B cell (primary cell): Measurements from ENCODE around the gene POLD1. TPM values are rescaled to one million over a fixed set of nuclear protein-coding genes. Genes with fewer than 3 reads are reported as not detected.
A peak's percentile ranks its signal among the peaks of the same experiment; 100 is the strongest.

Experiments used
- ATAC-seq: fragments of 200-7000 bp; cut with Tn5 transposase; one replicate; pipeline ENCODE4 v1.10.0; 2021; ENCODE audit warnings: low read depth, mild to moderate bottlenecking, moderate number of reproducible peaks, moderate library complexity
- CTCF ChIA-PET: fragments of 350-600 bp; sonication (Branson Sonifier 250); formaldehyde crosslinking; loops from one replicate; lab custom pipeline; 2021; ENCODE audit warnings: antibody characterized with exemption, inconsistent platforms; lab: Charles Lee
- POLR2A ChIA-PET: fragments of 350-600 bp; sonication (Branson Sonifier 250); formaldehyde crosslinking; loops from one replicate; lab custom pipeline; 2021; ENCODE audit warnings: antibody characterized with exemption; lab: Charles Lee
- DNase-seq: peaks from one replicate; pipeline ENCODE4 v3.0.0; 2013
- H2AFZ ChIP-seq: 2 replicates; pipeline ENCODE4 v1.6.1; 2012; ENCODE audit warnings: mild to moderate bottlenecking, low read depth, low read length; ENCODE audit not compliant: insufficient read depth, poor library complexity, severe bottlenecking
- H3K27ac ChIP-seq, 2 donors: 1 replicate in 1 of 2; 2 replicates in 1 of 2; pipeline ENCODE4 v1.5.1; 2012 to 2013; ENCODE audit warnings: low read length in 2 of 2, mild to moderate bottlenecking in 2 of 2, moderate library complexity in 1 of 2
- H3K27me3 ChIP-seq, 4 experiments: fragments of 200-600 bp in 1 of 4; sonication (generic) in 1 of 4; replicated peaks in 1 of 4; 1 replicate in 2 of 4; 2 replicates in 2 of 4; pipeline versions ENCODE4 v1.6.1 to v1.7.0; 2013 to 2016; ENCODE audit warnings: low read length in 3 of 4, mild to moderate bottlenecking in 2 of 4, mixed read lengths in 1 of 4, moderate library complexity in 1 of 4; ENCODE audit not compliant: insufficient read depth in 4 of 4, control insufficient read depth in 3 of 4; ENCODE audit errors: control extremely low read depth in 1 of 4
- H3K36me3 ChIP-seq, 2 experiments: replicated peaks in 1 of 2; 1 replicate in 1 of 2; 2 replicates in 1 of 2; pipeline versions ENCODE4 v1.6.1 to v1.7.1; 2013; ENCODE audit warnings: low read length in 1 of 2; ENCODE audit not compliant: insufficient read depth in 2 of 2, control insufficient read depth in 1 of 2; ENCODE audit errors: control extremely low read depth in 1 of 2, extremely low read depth in 1 of 2
- H3K4me1 ChIP-seq, 2 donors: fragments of 200-600 bp in 1 of 2; sonication (generic) in 1 of 2; 1 replicate in 1 of 2; 2 replicates in 1 of 2; pipeline versions ENCODE4 v1.5.1 to v1.6.1; 2013 to 2017; ENCODE audit warnings: low read length in 2 of 2; ENCODE audit not compliant: control insufficient read depth in 2 of 2, insufficient read depth in 2 of 2
- H3K4me2 ChIP-seq: replicated peaks from 2 replicates; pipeline ENCODE3; 2012; ENCODE audit warnings: mild to moderate bottlenecking, low read depth, low read length; ENCODE audit not compliant: poor library complexity, severe bottlenecking
- H3K4me3 ChIP-seq, 5 experiments: fragments of 200-600 bp in 1 of 5; sonication (generic) in 1 of 5; 1 replicate in 3 of 5; 2 replicates in 2 of 5; pipeline versions ENCODE4 v1.5.1 to v1.7.0; 2011 to 2016; ENCODE audit warnings: low read length in 4 of 5, mild to moderate bottlenecking in 4 of 5, low read depth in 2 of 5, control low read depth in 1 of 5, moderate library complexity in 1 of 5; ENCODE audit not compliant: insufficient read depth in 1 of 5; ENCODE audit errors: control extremely low read depth in 1 of 5, extremely low read depth in 1 of 5
- H3K79me2 ChIP-seq: fragments of 200-600 bp; sonication (generic); one replicate; pipeline ENCODE4 v1.6.0; 2016; ENCODE audit warnings: low read length; ENCODE audit not compliant: control insufficient read depth, insufficient read depth
- H3K9ac ChIP-seq: fragments of 200-600 bp; sonication (generic); 2 replicates; pipeline ENCODE4 v1.6.1; 2017; ENCODE audit warnings: mild to moderate bottlenecking, low read length, moderate library complexity
- H3K9me3 ChIP-seq, 3 donors: one replicate each; pipeline versions ENCODE4 v1.6.1 to v1.7.1; 2013; ENCODE audit warnings: low read length in 2 of 3; ENCODE audit not compliant: control insufficient read depth in 2 of 3, insufficient read depth in 1 of 3; ENCODE audit errors: control extremely low read depth in 1 of 3
- H4K20me1 ChIP-seq: 2 replicates; pipeline ENCODE4 v1.6.0; 2012; ENCODE audit warnings: mild to moderate bottlenecking, low read length; ENCODE audit not compliant: insufficient read depth, control insufficient read depth, poor library complexity, severe bottlenecking
- H3K27ac Mint-ChIP-seq: one replicate; pipeline ENCODE4 v1.8.0; 2021; ENCODE audit warnings: mixed read lengths
- H3K27me3 Mint-ChIP-seq: one replicate; pipeline ENCODE4 v1.8.0; 2021; ENCODE audit warnings: mixed read lengths
- H3K4me1 Mint-ChIP-seq: one replicate; pipeline ENCODE4 v1.8.0; 2021; ENCODE audit warnings: mixed read lengths
- H3K4me3 Mint-ChIP-seq: one replicate; pipeline ENCODE4 v1.8.0; 2021; ENCODE audit warnings: mixed read lengths
- H3K9me3 Mint-ChIP-seq: one replicate; pipeline ENCODE4 v1.8.0; 2022; ENCODE audit warnings: mixed read lengths; ENCODE audit not compliant: insufficient read depth
- CTCF ChIP-seq: fragments of 200-600 bp; IDR thresholded peaks from one replicate; pipeline ENCODE4 v1.8.0; 2022; ENCODE audit warnings: antibody characterized with exemption, mild to moderate bottlenecking
- EZH2 ChIP-seq: IDR thresholded peaks from 2 replicates; pipeline ENCODE4 v1.6.1; 2012; ENCODE audit warnings: borderline replicate concordance, low read depth, mild to moderate bottlenecking, moderate library complexity, low read length; ENCODE audit not compliant: insufficient read depth, poor library complexity, severe bottlenecking
- WGBS: methylation state at CpG from one replicate; pipeline ENCODE4 v1.1.5; 2013; ENCODE audit warnings: missing lambda C conversion rate; ENCODE audit not compliant: insufficient coverage; 5-methylcytosine and 5-hydroxymethylcytosine counted together
- intact Hi-C: fragments of 100-400 bp; cut with micrococcal nuclease; formaldehyde crosslinking; loops from one replicate; pipeline ENCODE4 v1.10.0; 2022
- polyA plus RNA-seq: library from polyadenylated mRNA; depleted of rRNA; stranded (reverse); fragments of >200 nt; gene quantifications from 2 replicates; pipeline ENCODE4 v1.2.3, GENCODE V29; 2012
- total RNA-seq, 2 donors: library from RNA; stranded (reverse); fragments of 120-200 nt in 1 of 2; gene quantifications; 1 replicate in 1 of 2; 2 replicates in 1 of 2; pipeline versions ENCODE4 v1.2.3 to v1.2.4, GENCODE V29; 2013 to 2022

The POLD1 gene
- total and polyA plus RNA-seq, 2 donors (not counting 1 experiment from before 2014, with no cell fraction given): 43.6 to 65.2 TPM

- Histone ChIP-seq H3K9ac (no peak within 1 kb of the TSS), H2AFZ (no peak within 1 kb of the TSS), H3K79me2 (peaks cover 12% of the 10 kb centered on the region), H3K27ac (no peak within 1 kb of the TSS), H4K20me1 (no peaks in the 10 kb centered on the region), H3K36me3 (no peaks in the 10 kb centered on the region), H3K4me2 (peak within 1 kb of the TSS; percentile 22), H3K4me3 (no peak within 1 kb of the TSS), H3K4me1 (peaks cover 33 to 60% of the 10 kb centered on the region in 2 donors), H3K27me3 (no peaks in the 10 kb centered on the region), H3K9me3 (peaks cover 0 to 6% (median 0%) of the 10 kb centered on the region in 3 donors)
- WGBS: 71% methylated on average over 5 of the region's 11 CpGs
- ChIA-PET CTCF (interaction anchor here (1.2 to 8.6 kb wide), 3 partner anchors 8 to 96 kb away, joined by 3 to 131 read pairs (median 40); no protein-coding TSS in a partner anchor), POLR2A (interaction anchor here (0.5 to 0.7 kb wide), 2 partner anchors 757 to 861 kb away, joined by 3 read pairs; no protein-coding TSS in a partner anchor)
- TF ChIP-seq CTCF (no peak), EZH2 (no peak)
- ATAC-seq (no peak), DNase-seq (no peak)
- no peaks in the 10 kb centered on the region for H3K27me3 Mint-ChIP-seq
- H3K9me3 Mint-ChIP-seq: no peaks in the 10 kb centered on the region
- peak within 1 kb of the TSS; percentile 74 for H3K27ac Mint-ChIP-seq
- intact Hi-C loops: no loop called here
- H3K4me1 Mint-ChIP-seq: peaks cover 49% of the 10 kb centered on the region
- H3K4me3 Mint-ChIP-seq: peak within 1 kb of the TSS; percentile 26
Observed at GRCh38 chr19:50365434-50366306, 18.5 kb upstream of the POLD1 start, which contains the start of gene NAPSA. TSS of gene NAPSA (minus strand) at chr19:50365639. CDS start at chr19:50365621, 18 bp downstream.
